Activated T-cell treated with anti-CD3 and anti-CD28 coated beads, Interleukin-2, amount 50 U/mL, for 24 hours (primary cell): ENCODE measurements around the gene RFPL4AL1.
"Not testable (repeated sequence)": the region's sequence is repeated elsewhere in the genome, so short reads cannot be mapped to it uniquely, and the experiment has no call there.

Experiments used
- DNase-seq: peaks from one replicate; pipeline ENCODE4 v3.0.0-alpha.2; 2020
- H3K27ac Mint-ChIP-seq: 2 replicates; pipeline ENCODE4 v1.8.0; 2020; ENCODE audit warnings: mild to moderate bottlenecking, mixed read lengths
- H3K27me3 Mint-ChIP-seq: 2 replicates; pipeline ENCODE4 v1.8.0; 2020; ENCODE audit warnings: mixed read lengths
- H3K36me3 Mint-ChIP-seq: 2 replicates; pipeline ENCODE4 v1.8.0; 2020; ENCODE audit warnings: low read depth, mixed read lengths
- H3K4me1 Mint-ChIP-seq: 2 replicates; pipeline ENCODE4 v1.8.0; 2020; ENCODE audit warnings: low read depth, mixed read lengths
- H3K4me3 Mint-ChIP-seq: 2 replicates; pipeline ENCODE4 v1.8.0; 2020; ENCODE audit warnings: mild to moderate bottlenecking, moderate library complexity, mixed read lengths
- H3K9me3 Mint-ChIP-seq: 2 replicates; pipeline ENCODE4 v1.8.0; 2020; ENCODE audit warnings: mixed read lengths

Gene RFPL4AL1

DNA sequence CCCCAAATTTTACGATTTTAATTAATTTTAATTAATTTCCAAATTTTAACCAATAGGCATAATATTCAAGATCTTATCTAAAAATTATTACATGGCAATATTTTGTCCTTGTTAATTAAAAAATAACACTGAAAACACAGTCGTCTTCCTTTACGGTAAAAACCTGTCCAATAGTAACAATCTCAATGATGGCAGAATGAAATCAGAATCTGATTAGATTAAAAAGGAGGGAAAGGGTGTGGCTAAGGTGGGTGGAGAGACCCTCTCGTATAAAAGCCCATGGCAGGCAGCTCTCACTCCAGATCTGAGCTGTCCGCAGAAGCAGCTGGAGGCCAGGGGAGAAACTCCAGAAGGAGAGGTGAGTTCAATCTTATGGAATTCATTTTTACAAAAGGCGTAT lies at the start of gene RFPL4AL1:
Gene RFPL4AL1, plus strand, starts transcription at position 301 of the 400 bp plus-strand sequence. CDS start 2,687 bp downstream, outside the sequence.
- H3K4me3 Mint-ChIP-seq, H3K27ac Mint-ChIP-seq, H3K9me3 Mint-ChIP-seq, H3K4me1 Mint-ChIP-seq, H3K36me3 Mint-ChIP-seq, DNase-seq: not testable (repeated sequence)
- peaks cover 45% of the 10 kb centered on the region for H3K27me3 Mint-ChIP-seq

- peaks cover 21% of the 10 kb centered on the region for H3K9me3 Mint-ChIP-seq
- H3K36me3 Mint-ChIP-seq, result no peaks in the 10 kb centered on the region
- no peaks in the 10 kb centered on the region for H3K4me1 Mint-ChIP-seq
Observed at GRCh38 chr19:55720214-55720746, 48.6 kb upstream of the RFPL4AL1 start.

GRCh38 chr19:55720801-55721200 lies 48.1 kb upstream of the RFPL4AL1 start:
- H3K27ac Mint-ChIP-seq, result no peak overlapping the region
- peaks cover 62% of the 10 kb centered on the region for H3K27me3 Mint-ChIP-seq
- H3K4me1 Mint-ChIP-seq, result no peaks in the 10 kb centered on the region
- no peaks in the 10 kb centered on the region for H3K36me3 Mint-ChIP-seq
- DNase-seq, result no peak
- no peak overlapping the region for H3K4me3 Mint-ChIP-seq
- peaks cover 21% of the 10 kb centered on the region for H3K9me3 Mint-ChIP-seq

More at GRCh38 chr19:55720214-55720746, 48.6 kb upstream of the RFPL4AL1 start:
- peaks cover 59% of the 10 kb centered on the region for H3K27me3 Mint-ChIP-seq
- no peak overlapping the region for H3K27ac Mint-ChIP-seq
- DNase-seq, result no peak
- H3K4me3 Mint-ChIP-seq, result no peak overlapping the region

GRCh38 chr19:55723491-55723890 lies 45.4 kb upstream of the RFPL4AL1 start:
- no peak for DNase-seq
- H3K36me3 Mint-ChIP-seq, result no peaks in the 10 kb centered on the region
- H3K4me3 Mint-ChIP-seq, result no peak overlapping the region
- peaks cover 21% of the 10 kb centered on the region for H3K9me3 Mint-ChIP-seq
- no peak overlapping the region for H3K27ac Mint-ChIP-seq
- H3K4me1 Mint-ChIP-seq, result no peaks in the 10 kb centered on the region
- peaks cover 52% of the 10 kb centered on the region for H3K27me3 Mint-ChIP-seq

DNA sequence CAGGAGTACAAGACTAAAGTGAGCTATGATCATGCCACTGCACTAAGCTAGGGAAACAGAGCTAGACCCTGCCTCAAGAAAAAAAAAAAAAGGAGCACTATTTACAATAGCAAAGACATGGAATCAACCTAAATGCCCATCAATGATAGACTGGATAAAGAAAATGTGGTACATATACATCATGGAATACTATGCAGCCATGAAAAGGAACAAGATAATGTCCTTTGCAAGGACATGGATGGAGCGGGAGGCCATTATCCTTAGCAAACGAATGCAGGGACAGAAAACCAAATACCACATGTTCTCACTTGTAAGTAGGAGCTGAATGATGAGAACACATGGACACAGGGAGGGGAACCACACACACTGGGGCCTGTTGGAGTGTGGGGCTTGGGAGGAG lies 38.5 kb upstream of the RFPL4AL1 start:
- not testable (repeated sequence) for H3K4me1 Mint-ChIP-seq, H3K4me3 Mint-ChIP-seq, DNase-seq, H3K36me3 Mint-ChIP-seq, H3K27ac Mint-ChIP-seq
- peaks cover 11% of the 10 kb centered on the region for H3K9me3 Mint-ChIP-seq
- H3K27me3 Mint-ChIP-seq, result peaks cover 17% of the 10 kb centered on the region

- H3K4me1 Mint-ChIP-seq, result no peaks in the 10 kb centered on the region
- H3K27me3 Mint-ChIP-seq, result peaks cover 18% of the 10 kb centered on the region
- no peaks in the 10 kb centered on the region for H3K36me3 Mint-ChIP-seq
- H3K4me3 Mint-ChIP-seq, result no peak within 1 kb of the TSS
- no peaks in the 10 kb centered on the region for H3K9me3 Mint-ChIP-seq
- no peak within 1 kb of the TSS for H3K27ac Mint-ChIP-seq
- no peak for DNase-seq
Observed at GRCh38 chr19:55738302-55738701, 30.6 kb upstream of the RFPL4AL1 start, which contains the start of gene NLRP9. Gene NLRP9 (minus strand): TSS chr19:55738402. CDS start chr19:55738374, 28 bp downstream.

- Mint-ChIP-seq H3K4me3 (no peak overlapping the region), H3K4me1 (no peaks in the 10 kb centered on the region), H3K36me3 (no peaks in the 10 kb centered on the region), H3K27me3 (peaks cover 4% of the 10 kb centered on the region), H3K9me3 (no peaks in the 10 kb centered on the region), H3K27ac (no peak overlapping the region)
- no peak for DNase-seq
Observed at GRCh38 chr19:55750715-55751114, 18.2 kb upstream of the RFPL4AL1 start.

DNA sequence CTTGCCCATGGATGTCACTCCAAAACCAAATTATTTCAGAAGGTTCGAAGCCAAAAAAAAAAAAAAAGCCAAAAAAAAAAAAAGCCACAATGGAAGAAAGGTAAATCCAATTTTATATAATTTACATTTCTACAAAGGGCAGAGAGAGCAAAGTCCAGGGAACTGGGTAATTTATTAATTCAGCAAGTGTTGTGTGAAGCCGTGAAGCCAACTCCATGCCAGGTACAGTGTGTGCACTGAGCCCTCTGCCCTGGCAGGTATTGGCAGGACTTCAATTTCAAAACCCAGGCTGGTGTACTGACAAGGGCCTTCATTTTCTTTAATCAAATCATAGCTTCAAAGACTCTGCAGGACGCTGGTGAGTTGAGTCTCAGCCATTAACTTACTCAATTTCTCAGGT lies 15.5 kb upstream of the RFPL4AL1 start:
- no peak overlapping the region for H3K27ac Mint-ChIP-seq
- DNase-seq, result no peak
- H3K4me1 Mint-ChIP-seq, result no peaks in the 10 kb centered on the region
- H3K4me3 Mint-ChIP-seq, result no peak overlapping the region
- H3K27me3 Mint-ChIP-seq, result peaks cover 6% of the 10 kb centered on the region
- H3K36me3 Mint-ChIP-seq, result no peaks in the 10 kb centered on the region
- H3K9me3 Mint-ChIP-seq, result no peaks in the 10 kb centered on the region

GRCh38 chr19:55756808-55757207 lies 12.1 kb upstream of the RFPL4AL1 start:
- H3K27me3 Mint-ChIP-seq, result peaks cover 14% of the 10 kb centered on the region

GRCh38 chr19:55758797-55759196 lies 10.1 kb upstream of the RFPL4AL1 start, which contains the start of gene RFPL4A:
Gene RFPL4A (plus strand): TSS chr19:55759097. CDS start chr19:55761801, 2,704 bp downstream.
- H3K4me3 Mint-ChIP-seq, H3K36me3 Mint-ChIP-seq, H3K27ac Mint-ChIP-seq, H3K9me3 Mint-ChIP-seq, DNase-seq, H3K4me1 Mint-ChIP-seq, H3K27me3 Mint-ChIP-seq: not testable (repeated sequence)

More at GRCh38 chr19:55756808-55757207, 12.1 kb upstream of the RFPL4AL1 start:
- not testable (repeated sequence) for DNase-seq, H3K9me3 Mint-ChIP-seq, H3K4me1 Mint-ChIP-seq, H3K4me3 Mint-ChIP-seq, H3K36me3 Mint-ChIP-seq, H3K27ac Mint-ChIP-seq

- no peak for DNase-seq
- H3K4me1 Mint-ChIP-seq, result no peaks in the 10 kb centered on the region
- H3K36me3 Mint-ChIP-seq, result no peaks in the 10 kb centered on the region
- peaks cover 2% of the 10 kb centered on the region for H3K9me3 Mint-ChIP-seq
- no peak overlapping the region for H3K4me3 Mint-ChIP-seq
- peaks cover 39% of the 10 kb centered on the region for H3K27me3 Mint-ChIP-seq
- H3K27ac Mint-ChIP-seq, result no peak overlapping the region
Observed at GRCh38 chr19:55766466-55766865, 2.5 kb upstream of the RFPL4AL1 start.

DNA sequence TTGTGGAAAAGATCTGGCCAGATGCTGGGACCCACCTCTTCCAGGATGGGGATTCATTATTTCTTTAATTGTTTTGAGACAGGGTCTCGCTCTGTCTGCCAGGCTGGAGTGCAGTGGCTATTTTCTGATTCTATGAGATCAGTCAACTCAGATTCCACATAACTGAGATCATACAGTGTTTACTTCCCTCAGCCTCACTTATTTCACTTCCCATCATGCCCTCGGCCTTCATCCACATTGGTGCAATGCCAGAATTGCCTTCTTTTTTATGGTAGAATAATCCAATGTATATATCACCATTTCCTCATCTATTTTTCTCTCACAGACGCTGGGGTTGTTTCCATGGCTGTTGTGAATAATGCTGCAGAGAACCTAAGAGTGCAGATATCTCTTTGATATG lies 714 bp downstream of the RFPL4AL1 start:
- not testable (repeated sequence) for H3K27ac Mint-ChIP-seq, DNase-seq, H3K9me3 Mint-ChIP-seq, H3K4me1 Mint-ChIP-seq, H3K4me3 Mint-ChIP-seq, H3K36me3 Mint-ChIP-seq
- peaks cover 42% of the 10 kb centered on the region for H3K27me3 Mint-ChIP-seq

- H3K36me3 Mint-ChIP-seq, result no peaks in the 10 kb centered on the region
- H3K4me3 Mint-ChIP-seq, result no peak overlapping the region
- no peaks in the 10 kb centered on the region for H3K9me3 Mint-ChIP-seq
Observed at GRCh38 chr19:55777528-55777927, 8.6 kb downstream of the RFPL4AL1 start.

DNA sequence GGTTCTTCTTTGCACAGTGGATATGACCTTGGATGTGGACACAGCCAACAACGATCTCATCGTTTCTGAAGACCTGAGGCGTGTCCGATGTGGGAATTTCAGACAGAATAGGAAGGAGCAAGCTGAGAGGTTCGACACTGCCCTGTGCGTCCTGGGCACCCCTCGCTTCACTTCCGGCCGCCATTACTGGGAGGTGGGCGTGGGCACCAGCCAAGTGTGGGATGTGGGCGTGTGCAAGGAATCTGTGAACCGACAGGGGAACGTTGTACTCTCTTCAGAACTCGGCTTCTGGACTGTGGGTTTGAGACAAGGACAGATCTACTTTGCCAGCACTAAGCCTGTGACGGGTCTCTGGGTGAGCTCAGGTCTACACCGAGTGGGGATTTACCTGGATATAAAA lies 9.4 kb downstream of the RFPL4AL1 start:
- Mint-ChIP-seq H3K36me3 (no peaks in the 10 kb centered on the region), H3K4me1 (no peaks in the 10 kb centered on the region), H3K4me3 (no peak overlapping the region), H3K9me3 (no peaks in the 10 kb centered on the region), H3K27ac (no peak overlapping the region), H3K27me3 (peaks cover 51% of the 10 kb centered on the region)
- DNase-seq, result no peak

More at GRCh38 chr19:55777528-55777927, 8.6 kb downstream of the RFPL4AL1 start:
- H3K4me1 Mint-ChIP-seq, result no peaks in the 10 kb centered on the region
- no peak for DNase-seq
- H3K27me3 Mint-ChIP-seq, result peaks cover 49% of the 10 kb centered on the region
- no peak overlapping the region for H3K27ac Mint-ChIP-seq

GRCh38 chr19:55781112-55781511 lies 12.2 kb downstream of the RFPL4AL1 start:
- DNase-seq, result no peak
- Mint-ChIP-seq H3K27ac (no peak overlapping the region), H3K4me3 (no peak overlapping the region), H3K36me3 (no peaks in the 10 kb centered on the region), H3K4me1 (no peaks in the 10 kb centered on the region), H3K27me3 (peaks cover 41% of the 10 kb centered on the region), H3K9me3 (no peaks in the 10 kb centered on the region)

DNA sequence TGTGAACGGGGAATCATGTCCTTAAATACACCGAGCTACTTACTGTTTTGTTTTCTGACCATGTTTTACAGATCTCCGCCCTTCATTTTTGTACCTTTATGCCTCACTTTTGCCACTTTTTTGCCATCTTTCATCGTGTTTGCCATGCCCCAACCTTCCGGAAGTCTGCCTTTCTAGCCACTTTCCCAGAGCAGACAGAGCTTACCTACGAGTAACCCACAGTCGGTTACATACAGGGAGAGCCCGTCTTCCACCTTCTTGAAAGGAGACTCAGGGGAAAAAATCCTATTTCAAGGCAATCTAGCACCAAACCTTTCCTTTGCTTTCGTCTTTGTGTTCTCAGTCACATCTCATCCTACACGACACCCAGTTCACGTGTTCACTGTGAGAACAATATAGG lies 26.1 kb downstream of the RFPL4AL1 start:
- Mint-ChIP-seq H3K4me3 (no peak overlapping the region), H3K27me3 (peaks cover 11% of the 10 kb centered on the region), H3K27ac (no peak overlapping the region), H3K4me1 (no peaks in the 10 kb centered on the region), H3K36me3 (no peaks in the 10 kb centered on the region), H3K9me3 (no peaks in the 10 kb centered on the region)
- no peak for DNase-seq
